ENCODE data around the gene MMP3. TPM values are rescaled to one million over a fixed set of nuclear protein-coding genes. Genes with fewer than 3 reads are reported as not detected.
A peak's percentile ranks its signal among the peaks of the same experiment; 100 is the strongest.

MMP3 gene
- total RNA-seq, 4 donors from 2014 or later, result 0.48 to 4.8 (median 1.1) TPM

DNA sequence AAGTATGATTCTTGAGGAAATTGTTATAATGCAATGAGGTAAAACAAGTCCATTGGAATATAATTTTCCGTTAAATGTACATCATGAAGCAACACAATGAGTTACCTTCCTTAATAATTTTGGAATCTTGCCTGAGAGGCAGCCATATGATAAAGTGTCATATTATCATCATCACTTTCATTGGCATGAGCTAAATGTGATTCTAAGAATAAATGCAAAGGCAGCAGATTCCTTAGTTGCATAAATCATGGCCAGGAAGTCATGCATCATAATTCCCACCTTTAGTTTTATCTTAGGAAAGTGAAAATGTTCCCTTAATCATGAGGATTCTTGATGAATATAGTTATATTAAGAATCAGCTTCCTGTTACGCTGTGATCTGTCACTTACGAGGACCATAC lies 31.2 kb downstream of the MMP3 start:
- Histone ChIP-seq H3K27ac (no peak overlapping the region), H3K27me3 (no peaks in the 10 kb centered on the region), H3K9me3 (no peaks in the 10 kb centered on the region), H3K4me1 (no peaks in the 10 kb centered on the region), H3K36me3 (no peaks in the 10 kb centered on the region), H3K4me3 (no peak overlapping the region)
- TF ChIP-seq, protein P1, sequence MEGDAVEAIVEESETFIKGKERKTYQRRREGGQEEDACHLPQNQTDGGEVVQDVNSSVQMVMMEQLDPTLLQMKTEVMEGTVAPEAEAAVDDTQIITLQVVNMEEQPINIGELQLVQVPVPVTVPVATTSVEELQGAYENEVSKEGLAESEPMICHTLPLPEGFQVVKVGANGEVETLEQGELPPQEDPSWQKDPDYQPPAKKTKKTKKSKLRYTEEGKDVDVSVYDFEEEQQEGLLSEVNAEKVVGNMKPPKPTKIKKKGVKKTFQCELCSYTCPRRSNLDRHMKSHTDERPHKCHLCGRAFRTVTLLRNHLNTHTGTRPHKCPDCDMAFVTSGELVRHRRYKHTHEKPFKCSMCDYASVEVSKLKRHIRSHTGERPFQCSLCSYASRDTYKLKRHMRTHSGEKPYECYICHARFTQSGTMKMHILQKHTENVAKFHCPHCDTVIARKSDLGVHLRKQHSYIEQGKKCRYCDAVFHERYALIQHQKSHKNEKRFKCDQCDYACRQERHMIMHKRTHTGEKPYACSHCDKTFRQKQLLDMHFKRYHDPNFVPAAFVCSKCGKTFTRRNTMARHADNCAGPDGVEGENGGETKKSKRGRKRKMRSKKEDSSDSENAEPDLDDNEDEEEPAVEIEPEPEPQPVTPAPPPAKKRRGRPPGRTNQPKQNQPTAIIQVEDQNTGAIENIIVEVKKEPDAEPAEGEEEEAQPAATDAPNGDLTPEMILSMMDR (IDR thresholded peaks at IDR 0.05), result no peak
- no peak for TF ChIP-seq EP300 (IDR thresholded peaks at IDR 0.05; ENCODE audit: low read depth)
- no peak for TF ChIP-seq POLR2A (IDR thresholded peaks at IDR 0.05)
- no peak for TF ChIP-seq POLR2AphosphoS5 (IDR thresholded peaks at IDR 0.05)
- WGBS, 2 donors (ENCODE audit: low coverage in 1 of 2), result 72 to 82% methylated on average over 3 of the region's 3 CpGs
- intact Hi-C loops (cut with DNase I; ENCODE audit: low total_unique reads), result no loop called here
- no peak for DNase-seq
- in situ Hi-C loops (cut with MboI; ENCODE audit: low pct_ligation_motif_present in 1 of 4, low pct_unique_long_range_greater_than_20kb in 1 of 4, low sequenced_read_pairs in 3 of 4), result no loop called here

DNA sequence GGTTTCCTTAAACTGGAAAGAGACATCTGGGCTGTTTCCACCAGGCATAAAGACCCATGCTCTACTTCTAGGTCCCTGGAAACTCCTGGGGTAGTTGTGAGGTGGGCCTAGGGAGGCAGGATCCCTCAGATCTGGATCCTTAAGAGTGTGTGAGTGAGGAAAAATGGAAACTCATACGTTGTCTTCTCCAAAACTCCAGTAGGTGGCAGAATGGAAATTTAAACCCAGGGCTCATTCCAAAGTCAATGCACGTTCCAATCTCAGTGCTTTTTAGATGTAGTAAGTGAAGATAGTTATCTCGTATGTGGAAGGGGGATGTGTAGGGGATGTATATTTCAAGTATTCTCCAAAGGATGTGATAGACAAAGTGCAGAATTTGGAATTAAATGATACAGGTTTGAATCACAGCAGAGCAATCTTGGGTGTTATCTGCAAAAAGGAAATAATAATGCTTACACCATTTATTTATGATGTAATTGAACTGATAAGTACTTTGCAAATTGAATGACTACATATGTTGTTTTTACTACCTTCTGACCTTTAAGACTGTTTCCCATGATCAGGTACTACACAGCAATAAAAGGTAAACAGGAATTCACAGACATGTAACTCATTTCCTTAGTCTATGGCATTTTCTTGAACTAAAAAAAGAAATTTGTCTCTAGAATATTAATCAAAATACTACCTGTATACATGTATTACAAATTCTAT lies 32.3 kb downstream of the MMP3 start:
- TF ChIP-seq EP300 (IDR thresholded peaks at IDR 0.05; ENCODE audit: low read depth) (no peak), POLR2AphosphoS5 (IDR thresholded peaks at IDR 0.05) (no peak), POLR2A (IDR thresholded peaks at IDR 0.05) (no peak)
- TF ChIP-seq, protein P1 (IDR thresholded peaks at IDR 0.05), result peak; percentile 28 to 44 (median 42)
- H3K4me3 ChIP-seq, result no peak overlapping the region
- intact Hi-C loops (cut with DNase I; ENCODE audit: low total_unique reads), result no loop called here
- no peaks in the 10 kb centered on the region for H3K36me3 ChIP-seq
- no peaks in the 10 kb centered on the region for H3K4me1 ChIP-seq
- H3K27ac ChIP-seq, result no peak overlapping the region
- DNase-seq, result no peak
- H3K9me3 ChIP-seq, result no peaks in the 10 kb centered on the region
- in situ Hi-C loops (cut with MboI; ENCODE audit: low pct_ligation_motif_present in 1 of 4, low pct_unique_long_range_greater_than_20kb in 1 of 4, low sequenced_read_pairs in 3 of 4), result no loop called here
- no peaks in the 10 kb centered on the region for H3K27me3 ChIP-seq
- 0 to 3% methylated on average over 2 to 3 of the region's 3 CpGs for WGBS, 2 donors (ENCODE audit: low coverage in 1 of 2)

DNA sequence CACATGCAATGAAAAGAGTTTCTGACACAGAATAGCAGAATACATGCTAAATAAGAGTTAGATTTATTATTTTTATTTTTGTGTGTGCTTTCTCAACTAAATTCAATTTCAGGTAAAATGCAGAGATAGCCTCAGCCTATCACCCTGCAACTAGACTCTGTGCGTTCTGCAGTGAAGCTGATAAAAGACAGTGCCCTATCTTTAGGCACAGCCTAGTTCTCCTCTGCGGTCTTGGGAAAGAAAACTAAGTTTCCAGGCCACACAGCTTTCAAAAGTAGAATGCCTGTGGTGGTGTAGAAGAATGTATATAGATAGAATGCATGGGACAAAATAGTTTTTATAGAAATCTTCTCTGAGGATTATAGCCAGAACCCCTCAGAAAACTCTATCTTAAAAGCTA lies 33.4 kb downstream of the MMP3 start:
- in situ Hi-C loops (cut with MboI; ENCODE audit: low pct_ligation_motif_present in 1 of 4, low pct_unique_long_range_greater_than_20kb in 1 of 4, low sequenced_read_pairs in 3 of 4) (no loop called here), intact Hi-C loops (cut with DNase I; ENCODE audit: low total_unique reads) (no loop called here)
- no peak for TF ChIP-seq EP300 (IDR thresholded peaks at IDR 0.05; ENCODE audit: low read depth)
- TF ChIP-seq, protein P1 (IDR thresholded peaks at IDR 0.05), result no peak
- TF ChIP-seq POLR2AphosphoS5 (IDR thresholded peaks at IDR 0.05), result no peak
- no peak for TF ChIP-seq POLR2A (IDR thresholded peaks at IDR 0.05)
- no peaks in the 10 kb centered on the region for H3K27me3 ChIP-seq
- H3K4me3 ChIP-seq, result no peak overlapping the region
- 80 to 96% methylated on average over 2 of the region's 2 CpGs for WGBS, 2 donors (ENCODE audit: low coverage in 1 of 2)
- DNase-seq, result no peak
- no peaks in the 10 kb centered on the region for H3K4me1 ChIP-seq
- H3K9me3 ChIP-seq, result no peaks in the 10 kb centered on the region
- H3K27ac ChIP-seq, result no peak overlapping the region
- H3K36me3 ChIP-seq, result no peaks in the 10 kb centered on the region

DNA sequence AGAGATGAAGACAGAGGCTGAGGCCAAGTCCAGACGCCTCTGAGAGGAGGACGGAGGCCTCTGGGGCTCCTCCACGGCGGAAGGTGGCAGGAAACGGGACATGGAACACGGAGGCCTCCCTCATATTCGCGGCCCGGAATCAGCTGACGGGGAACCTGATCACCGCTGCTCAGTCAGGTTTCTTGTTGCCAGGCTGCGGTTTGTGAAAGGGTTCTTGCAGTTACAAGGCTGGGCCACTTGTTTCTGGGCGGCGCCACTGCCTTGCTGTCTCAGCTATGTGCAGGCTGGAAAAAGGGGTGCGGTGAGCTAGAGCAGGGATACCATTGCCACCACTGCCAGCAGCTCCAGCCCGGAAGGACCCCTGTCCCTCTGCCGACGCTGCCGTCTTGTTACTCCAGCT lies 35.5 kb downstream of the MMP3 start:
- in situ Hi-C loops (cut with MboI; ENCODE audit: low pct_ligation_motif_present in 1 of 4, low pct_unique_long_range_greater_than_20kb in 1 of 4, low sequenced_read_pairs in 3 of 4) (no loop called here), intact Hi-C loops (cut with DNase I; ENCODE audit: low total_unique reads) (no loop called here)
- Histone ChIP-seq H3K27me3 (no peaks in the 10 kb centered on the region), H3K27ac (no peak overlapping the region), H3K36me3 (no peaks in the 10 kb centered on the region), H3K4me1 (no peaks in the 10 kb centered on the region), H3K4me3 (no peak overlapping the region), H3K9me3 (no peaks in the 10 kb centered on the region)
- 75 to 77% methylated on average over 8 to 19 of the region's 19 CpGs for WGBS, 2 donors (ENCODE audit: low coverage in 1 of 2)
- TF ChIP-seq, protein P1 (IDR thresholded peaks at IDR 0.05), result peak in 1 of 5 experiments; percentile 7
- TF ChIP-seq EP300 (IDR thresholded peaks at IDR 0.05; ENCODE audit: low read depth), result no peak
- no peak for DNase-seq

Measured in transverse colon (tissue), 4 donors.